ENCODE data around the gene NANOS3. TPM values are rescaled to one million over a fixed set of nuclear protein-coding genes. Genes with fewer than 3 reads are reported as not detected.

Gene NANOS3
- total RNA-seq, 2 experiments from 2014 or later: not detected

- Histone ChIP-seq H3K9me2 (ENCODE audit: insufficient read depth, low read length) (no peaks in the 10 kb centered on the region), H2AFZ (ENCODE audit: low read length) (no peak overlapping the region)
Observed at GRCh38 chr19:13913352-13913751, 36.4 kb downstream of the NANOS3 start.

GRCh38 chr19:13914777-13915176 is 37.8 kb downstream of the NANOS3 start:
- intact Hi-C loops (cut with micrococcal nuclease; ENCODE audit: unreplicated experiment): no loop called here
- H3K9me2 ChIP-seq (ENCODE audit: insufficient read depth, low read length): no peaks in the 10 kb centered on the region
- H3K9me3 ChIP-seq (ENCODE audit: low read length): no peaks in the 10 kb centered on the region
- CTCF ChIA-PET (ENCODE audit: unreplicated experiment): no interaction called here
- no peaks in the 10 kb centered on the region for H4K20me1 ChIP-seq (ENCODE audit: insufficient read depth, low read length)
- H2AFZ ChIP-seq (ENCODE audit: low read length): no peak overlapping the region
- H3K4me2 ChIP-seq (ENCODE audit: low read length): no peak overlapping the region
- no peak overlapping the region for H3K4me3 ChIP-seq (ENCODE audit: low read depth, low read length, poor library complexity, severe bottlenecking)
- no TSS peak for BruUV-seq (replicated peaks)
- no peak for TF ChIP-seq CTCF (conservative IDR thresholded peaks at IDR 0.05; ENCODE audit: low read length)
- no peak for TF ChIP-seq EZH2phosphoT487 (IDR thresholded peaks at IDR 0.05; ENCODE audit: borderline replicate concordance, low read depth, low read length)
- no peaks in the 10 kb centered on the region for H3K79me2 ChIP-seq (ENCODE audit: insufficient read depth, low read depth, low read length)
- peaks cover 71% of the 10 kb centered on the region for H3K36me3 ChIP-seq (ENCODE audit: insufficient read depth, low read length)
- POLR2A ChIA-PET: no interaction called here
- no peaks in the 10 kb centered on the region for H3K4me1 ChIP-seq (ENCODE audit: insufficient read depth, low read length, poor library complexity, severe bottlenecking)
- DNase-seq (ENCODE audit: low spot score): no peak
- H3K27ac ChIP-seq (ENCODE audit: low read depth, low read length, poor library complexity, severe bottlenecking): no peak overlapping the region

More at GRCh38 chr19:13913352-13913751, 36.4 kb downstream of the NANOS3 start:
- Histone ChIP-seq H4K20me1 (ENCODE audit: insufficient read depth, low read length) (no peaks in the 10 kb centered on the region), H3K4me2 (ENCODE audit: low read length) (no peak overlapping the region), H3K36me3 (ENCODE audit: insufficient read depth, low read length) (peaks cover 59% of the 10 kb centered on the region), H3K27ac (ENCODE audit: low read depth, low read length, poor library complexity, severe bottlenecking) (no peak overlapping the region), H3K79me2 (ENCODE audit: insufficient read depth, low read depth, low read length) (no peaks in the 10 kb centered on the region), H3K9me3 (ENCODE audit: low read length) (no peaks in the 10 kb centered on the region), H3K4me1 (ENCODE audit: insufficient read depth, low read length, poor library complexity, severe bottlenecking) (no peaks in the 10 kb centered on the region), H3K4me3 (ENCODE audit: low read depth, low read length, poor library complexity, severe bottlenecking) (no peak overlapping the region)
- POLR2A ChIA-PET: no interaction called here
- no TSS peak for BruUV-seq (replicated peaks)
- CTCF ChIA-PET (ENCODE audit: unreplicated experiment): no interaction called here
- TF ChIP-seq CTCF (conservative IDR thresholded peaks at IDR 0.05; ENCODE audit: low read length) (no peak), EZH2phosphoT487 (IDR thresholded peaks at IDR 0.05; ENCODE audit: borderline replicate concordance, low read depth, low read length) (no peak)
- intact Hi-C loops (cut with micrococcal nuclease; ENCODE audit: unreplicated experiment): no loop called here
- DNase-seq (ENCODE audit: low spot score): no peak

GRCh38 chr19:13917888-13918406 is 41.0 kb downstream of the NANOS3 start:
- no TSS peak for BruUV-seq (replicated peaks)
- Histone ChIP-seq H3K9me3 (ENCODE audit: low read length) (peaks cover 8% of the 10 kb centered on the region; the same call in 1 of the 2 replicates), H2AFZ (ENCODE audit: low read length) (no peak overlapping the region), H3K36me3 (ENCODE audit: insufficient read depth, low read length) (peaks cover 77% of the 10 kb centered on the region), H3K4me3 (ENCODE audit: low read depth, low read length, poor library complexity, severe bottlenecking) (no peak overlapping the region), H3K27ac (ENCODE audit: low read depth, low read length, poor library complexity, severe bottlenecking) (no peak overlapping the region), H3K9me2 (ENCODE audit: insufficient read depth, low read length) (no peaks in the 10 kb centered on the region), H4K20me1 (ENCODE audit: insufficient read depth, low read length) (no peaks in the 10 kb centered on the region), H3K79me2 (ENCODE audit: insufficient read depth, low read depth, low read length) (no peaks in the 10 kb centered on the region), H3K4me2 (ENCODE audit: low read length) (no peak overlapping the region), H3K4me1 (ENCODE audit: insufficient read depth, low read length, poor library complexity, severe bottlenecking) (peaks cover 3% of the 10 kb centered on the region)
- no peak for DNase-seq (ENCODE audit: low spot score)
- intact Hi-C loops (cut with micrococcal nuclease; ENCODE audit: unreplicated experiment): no loop called here
- ChIA-PET CTCF (ENCODE audit: unreplicated experiment) (no interaction called here), POLR2A (no interaction called here)
- TF ChIP-seq CTCF (conservative IDR thresholded peaks at IDR 0.05; ENCODE audit: low read length) (no peak), EZH2phosphoT487 (IDR thresholded peaks at IDR 0.05; ENCODE audit: borderline replicate concordance, low read depth, low read length) (no peak)
